ENCODE results near the gene HSD11B2. TPM values are rescaled to one million over a fixed set of nuclear protein-coding genes. Genes with fewer than 3 reads are reported as not detected.
A peak's percentile ranks its signal among the peaks of the same experiment; 100 is the strongest.

Gene HSD11B2
- total and polyA plus RNA-seq, 2 of the 8 experiments (the other 6 are each of a cell fraction or from before 2014, with no cell fraction given): 28.7 to 32.9 TPM

- H3K18ac ChIP-seq (ENCODE audit: extremely low read depth, low read length): peak overlapping the region; percentile 98
- no peak overlapping the region for H2AFZ ChIP-seq (ENCODE audit: low read length)
- FAIRE-seq (no peak), DNase-seq (ENCODE audit: low read depth in 1 of 2, low spot score in 2 of 2) (no peak)
- H2BK20ac ChIP-seq (ENCODE audit: low read length): peak overlapping the region; percentile 97
- peak overlapping the region; percentile 91 for H4K91ac ChIP-seq (replicated peaks; ENCODE audit: insufficient read length, low read length)
- peak overlapping the region; percentile 62 to 86 for H3K4me2 ChIP-seq (ENCODE audit: insufficient read depth in 1 of 2, low read depth in 2 of 2, low read length in 2 of 2)
- H3K79me2 ChIP-seq (ENCODE audit: control insufficient read depth in 1 of 2, insufficient read depth in 2 of 2, low read length in 2 of 2): no peaks in the 10 kb centered on the region
- H3K9ac ChIP-seq (replicated peaks in 1 of 4; ENCODE audit: extremely low read depth in 1 of 4, low read depth in 3 of 4, low read length in 3 of 4): peak overlapping the region in 2 of 4 experiments; percentile 29 to 72; a peak in 2 of 7 replicates
- H2BK15ac ChIP-seq (ENCODE audit: low read length): no peak overlapping the region
- H2BK5ac ChIP-seq (ENCODE audit: low read depth, low read length): peak overlapping the region; percentile 98
- H3K27me3 ChIP-seq (replicated peaks in 1 of 4; ENCODE audit: control insufficient read depth in 3 of 4, extremely low read depth in 1 of 4, insufficient read depth in 3 of 4, low read length in 3 of 4): peaks cover 0 to 5% (median 5%) of the 10 kb centered on the region in 4 experiments; a peak in 5 of 7 replicates
- H3K23ac ChIP-seq (ENCODE audit: insufficient read length): no peak overlapping the region
- H2BK120ac ChIP-seq (replicated peaks; ENCODE audit: low read depth, low read length): peak overlapping the region; percentile 48
- no peak overlapping the region for H3K14ac ChIP-seq (ENCODE audit: insufficient read length)
- WGBS, 2 experiments (ENCODE audit: extremely low coverage in 1 of 2, insufficient coverage in 1 of 2, insufficient read length in 1 of 2, insufficient replicate concordance in 2 of 2, low coverage in 1 of 2, low lambda C conversion rate in 2 of 2, missing lambda C conversion rate in 1 of 2): 13% methylated on average over 5 of the region's 5 CpGs; no CpG with 5 or more reads in 1 of the 2 experiments
- H4K20me1 ChIP-seq (replicated peaks in 1 of 2; ENCODE audit: control insufficient read depth in 1 of 2, insufficient read depth in 2 of 2, low read length in 2 of 2): no peaks in the 10 kb centered on the region
- H2BK12ac ChIP-seq (ENCODE audit: low read depth, low read length): peak overlapping the region; percentile 3; the same call in 1 of the 2 replicates
- H3K4me3 ChIP-seq (ENCODE audit: extremely low read depth in 1 of 4, insufficient read depth in 2 of 4, low read depth in 3 of 4, low read length in 4 of 4): peak overlapping the region in 3 of 4 experiments; percentile 27 to 52 (median 31); a peak in 5 of 8 replicates
- no peak overlapping the region for H2AK5ac ChIP-seq (ENCODE audit: low read depth, low read length)
- POLR2A ChIA-PET (ENCODE audit: partially characterized antibody): interaction anchor here (0.8 to 2.2 kb wide), 9 partner anchors 9 to 139 kb away, joined by 3 to 14 read pairs (median 3); partner anchors contain the start of gene ATP6V0D1
- peak overlapping the region; percentile 28 for H3K4ac ChIP-seq (replicated peaks; ENCODE audit: insufficient read length, low read depth, low read length)
- peak overlapping the region; percentile 27 for H3K56ac ChIP-seq (replicated peaks; ENCODE audit: insufficient read length, low read depth, low read length)
- H3K27ac ChIP-seq (ENCODE audit: low read depth, low read length): peak overlapping the region; percentile 58; the same call in 1 of the 2 replicates
- peak overlapping the region; percentile 95 for H4K5ac ChIP-seq (ENCODE audit: insufficient read length, low read depth, low read length)
- TF ChIP-seq FOSL1 (IDR thresholded peaks at IDR 0.05; ENCODE audit: insufficient read depth, low read depth, low read length) (no peak), ASH2L (IDR thresholded peaks at IDR 0.05; ENCODE audit: low read length) (peak; percentile 19)
- H3K79me1 ChIP-seq (ENCODE audit: low read depth, low read length): no peaks in the 10 kb centered on the region; the same call in 1 of the 2 replicates
- CTCF ChIA-PET (ENCODE audit: partially characterized antibody): interaction anchor here (0.9 to 24.6 kb wide), 10 partner anchors 11 to 98 kb away, joined by 3 to 476 read pairs (median 16); partner anchors contain the start of genes ATP6V0D1, KCTD19, LRRC36 and TPPP3
- H3K9me3 ChIP-seq (ENCODE audit: insufficient read depth in 2 of 2, low read depth in 1 of 2, low read length in 1 of 2): no peaks in the 10 kb centered on the region
- no peaks in the 10 kb centered on the region for H3K36me3 ChIP-seq (ENCODE audit: control insufficient read depth in 2 of 4, insufficient read depth in 4 of 4, low read length in 3 of 4)
- H4K8ac ChIP-seq (ENCODE audit: extremely low read depth, insufficient read depth, low read length): no peak overlapping the region
- no peaks in the 10 kb centered on the region for H3K23me2 ChIP-seq (ENCODE audit: low read depth, low read length)
- peaks cover 25 to 39% (median 32%) of the 10 kb centered on the region in 4 experiments for H3K4me1 ChIP-seq (replicated peaks in 1 of 4; ENCODE audit: control insufficient read depth in 3 of 4, insufficient read depth in 4 of 4, low read length in 3 of 4)
Measured at GRCh38 chr16:67424261-67424615, 6.7 kb upstream of the HSD11B2 start.
